Measurements from ENCODE around the gene KLHL20. TPM values are rescaled to one million over a fixed set of nuclear protein-coding genes. Genes with fewer than 3 reads are reported as not detected.

KLHL20 gene
- total RNA-seq, 4 donors from 2014 or later = 7.2 to 82.6 (median 51.9) TPM

DNA sequence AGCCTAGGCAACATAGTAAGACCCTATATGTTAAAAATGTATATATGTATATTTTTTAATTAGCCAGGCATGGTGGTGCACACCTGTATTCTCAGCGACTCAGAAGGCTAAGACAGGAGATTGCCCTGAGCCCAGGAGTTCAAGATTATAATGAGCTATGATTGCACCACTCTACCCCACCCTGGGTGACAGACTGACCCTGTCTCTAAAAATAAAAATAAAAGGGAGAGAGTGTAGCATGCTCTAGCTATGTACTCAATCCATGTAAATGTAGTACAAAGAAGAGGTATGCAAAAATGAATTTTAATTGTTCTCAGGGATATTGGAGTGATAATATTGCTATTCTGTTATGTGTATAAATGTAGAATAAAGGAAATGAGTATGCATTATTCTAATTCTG lies 56.8 kb downstream of the KLHL20 start:
- intact Hi-C loops (cut with DNase I; ENCODE audit: low total_unique reads) = no loop called here
- TF ChIP-seq POLR2A (IDR thresholded peaks at IDR 0.05) = no peak
- TF ChIP-seq, protein P1, sequence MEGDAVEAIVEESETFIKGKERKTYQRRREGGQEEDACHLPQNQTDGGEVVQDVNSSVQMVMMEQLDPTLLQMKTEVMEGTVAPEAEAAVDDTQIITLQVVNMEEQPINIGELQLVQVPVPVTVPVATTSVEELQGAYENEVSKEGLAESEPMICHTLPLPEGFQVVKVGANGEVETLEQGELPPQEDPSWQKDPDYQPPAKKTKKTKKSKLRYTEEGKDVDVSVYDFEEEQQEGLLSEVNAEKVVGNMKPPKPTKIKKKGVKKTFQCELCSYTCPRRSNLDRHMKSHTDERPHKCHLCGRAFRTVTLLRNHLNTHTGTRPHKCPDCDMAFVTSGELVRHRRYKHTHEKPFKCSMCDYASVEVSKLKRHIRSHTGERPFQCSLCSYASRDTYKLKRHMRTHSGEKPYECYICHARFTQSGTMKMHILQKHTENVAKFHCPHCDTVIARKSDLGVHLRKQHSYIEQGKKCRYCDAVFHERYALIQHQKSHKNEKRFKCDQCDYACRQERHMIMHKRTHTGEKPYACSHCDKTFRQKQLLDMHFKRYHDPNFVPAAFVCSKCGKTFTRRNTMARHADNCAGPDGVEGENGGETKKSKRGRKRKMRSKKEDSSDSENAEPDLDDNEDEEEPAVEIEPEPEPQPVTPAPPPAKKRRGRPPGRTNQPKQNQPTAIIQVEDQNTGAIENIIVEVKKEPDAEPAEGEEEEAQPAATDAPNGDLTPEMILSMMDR (IDR thresholded peaks at IDR 0.05) = no peak
- H3K4me3 ChIP-seq = no peak overlapping the region
- H3K36me3 ChIP-seq = no peaks in the 10 kb centered on the region
- no peak overlapping the region for H3K27ac ChIP-seq
- DNase-seq = no peak
- H3K4me1 ChIP-seq = no peaks in the 10 kb centered on the region
- H3K9me3 ChIP-seq = no peaks in the 10 kb centered on the region
- no peaks in the 10 kb centered on the region for H3K27me3 ChIP-seq

DNA sequence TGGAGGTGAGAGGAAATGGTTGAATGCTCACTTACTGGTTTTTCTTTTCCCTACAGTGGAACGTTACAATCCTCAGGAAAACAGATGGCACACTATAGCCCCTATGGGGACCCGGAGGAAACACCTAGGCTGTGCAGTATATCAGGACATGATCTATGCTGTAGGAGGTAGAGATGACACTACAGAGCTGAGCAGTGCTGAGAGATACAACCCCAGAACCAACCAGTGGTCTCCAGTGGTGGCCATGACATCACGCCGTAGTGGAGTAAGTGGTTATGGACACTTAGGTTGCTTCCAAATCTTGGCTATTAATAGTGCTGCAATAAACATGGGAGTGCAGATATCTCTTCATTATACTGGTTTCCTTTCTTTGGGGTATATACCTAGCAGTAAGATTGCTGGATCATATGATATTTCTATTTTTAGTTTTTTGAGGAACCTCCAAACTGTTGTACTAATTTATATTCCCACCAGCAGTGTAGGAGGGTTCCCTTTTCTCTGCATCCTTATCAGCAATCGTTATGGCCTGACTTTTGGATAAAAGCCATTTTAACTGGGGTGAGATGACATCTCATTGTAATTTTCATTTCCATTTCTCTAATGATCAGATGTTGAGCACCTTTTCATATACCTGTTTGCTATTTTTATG lies 60.9 kb downstream of the KLHL20 start:
- no peaks in the 10 kb centered on the region for H3K4me1 ChIP-seq
- no peaks in the 10 kb centered on the region for H3K9me3 ChIP-seq
- DNase-seq = no peak
- no peak overlapping the region for H3K27ac ChIP-seq
- no peak overlapping the region for H3K4me3 ChIP-seq
- intact Hi-C loops (cut with DNase I; ENCODE audit: low total_unique reads) = no loop called here
- no peaks in the 10 kb centered on the region for H3K27me3 ChIP-seq
- H3K36me3 ChIP-seq = no peaks in the 10 kb centered on the region
- no peak for TF ChIP-seq POLR2A (IDR thresholded peaks at IDR 0.05)
- TF ChIP-seq, protein P1 (IDR thresholded peaks at IDR 0.05) = no peak

DNA sequence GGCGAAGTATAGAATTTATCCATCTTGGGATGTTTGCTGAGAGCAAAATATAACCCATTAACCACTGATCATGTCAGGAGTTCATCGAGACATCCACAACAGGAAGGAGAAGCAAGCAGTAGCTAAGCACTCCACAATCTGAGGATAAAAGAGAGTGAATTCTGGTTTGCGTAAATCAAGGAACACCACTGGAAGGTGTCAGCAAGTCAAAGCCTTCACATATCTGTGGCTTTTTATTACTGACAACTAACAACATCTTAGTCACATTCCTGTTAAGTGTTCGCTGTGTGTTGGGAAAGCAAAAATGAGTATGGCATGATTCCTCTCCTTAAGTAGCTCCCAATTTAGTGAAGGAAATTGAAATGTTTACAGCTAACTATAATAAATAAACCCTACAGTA lies 65.2 kb downstream of the KLHL20 start:
- intact Hi-C loops (cut with DNase I; ENCODE audit: low total_unique reads) = no loop called here
- Histone ChIP-seq H3K27me3 (no peaks in the 10 kb centered on the region), H3K4me1 (no peaks in the 10 kb centered on the region), H3K4me3 (no peak overlapping the region), H3K27ac (no peak overlapping the region), H3K9me3 (no peaks in the 10 kb centered on the region), H3K36me3 (no peaks in the 10 kb centered on the region)
- DNase-seq = no peak
- no peak for TF ChIP-seq POLR2A (IDR thresholded peaks at IDR 0.05)
- TF ChIP-seq, protein P1 (IDR thresholded peaks at IDR 0.05) = no peak

DNA sequence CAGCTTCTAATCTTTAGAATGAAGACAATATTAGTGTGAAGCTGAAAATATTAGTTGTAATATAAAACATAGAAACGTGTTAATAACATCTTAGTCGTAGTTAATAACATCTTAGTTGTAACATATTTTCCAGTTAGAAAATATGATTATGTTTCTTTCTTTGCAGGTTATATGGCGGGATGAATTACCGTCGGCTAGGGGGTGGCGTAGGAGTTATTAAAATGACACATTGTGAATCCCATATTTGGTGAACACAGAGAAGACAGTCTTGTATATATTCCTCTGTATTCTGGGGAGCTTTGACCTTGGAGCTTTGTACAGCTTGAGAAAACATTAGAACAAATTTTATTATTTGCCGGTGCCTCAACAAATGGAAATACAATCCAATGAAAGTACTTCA lies 70.2 kb downstream of the KLHL20 start:
- no peak for TF ChIP-seq POLR2A (IDR thresholded peaks at IDR 0.05)
- TF ChIP-seq, protein P1 (IDR thresholded peaks at IDR 0.05) = no peak
- H3K27ac ChIP-seq = no peak overlapping the region
- H3K4me1 ChIP-seq = no peaks in the 10 kb centered on the region
- DNase-seq = no peak
- H3K27me3 ChIP-seq = no peaks in the 10 kb centered on the region
- no peaks in the 10 kb centered on the region for H3K36me3 ChIP-seq
- intact Hi-C loops (cut with DNase I; ENCODE audit: low total_unique reads) = no loop called here
- H3K4me3 ChIP-seq = no peak overlapping the region
- no peaks in the 10 kb centered on the region for H3K9me3 ChIP-seq

DNA sequence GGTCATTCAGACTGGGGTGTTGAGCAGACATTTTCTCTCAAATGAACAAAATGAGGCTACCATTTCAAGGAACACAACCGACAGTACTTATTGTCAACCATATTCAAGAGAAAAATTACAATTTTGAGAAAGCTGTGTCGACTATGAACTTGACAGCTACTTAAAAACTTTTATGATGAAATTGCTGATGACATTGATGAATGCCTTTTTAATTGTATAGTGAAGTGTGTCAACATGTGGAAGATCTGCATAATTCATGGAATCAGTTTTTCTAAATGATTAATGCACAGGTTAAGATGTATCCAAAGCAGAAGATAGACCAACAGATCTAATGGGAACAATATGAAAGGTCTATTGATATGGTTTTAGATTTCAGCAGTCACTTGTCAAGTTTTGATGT lies 75.1 kb downstream of the KLHL20 start:
- TF ChIP-seq, protein P1 (IDR thresholded peaks at IDR 0.05) = no peak
- no peak for TF ChIP-seq POLR2A (IDR thresholded peaks at IDR 0.05)
- intact Hi-C loops (cut with DNase I; ENCODE audit: low total_unique reads) = no loop called here
- Histone ChIP-seq H3K4me1 (no peaks in the 10 kb centered on the region), H3K27ac (no peak overlapping the region), H3K4me3 (no peak overlapping the region), H3K36me3 (no peaks in the 10 kb centered on the region), H3K27me3 (no peaks in the 10 kb centered on the region), H3K9me3 (no peaks in the 10 kb centered on the region)
- DNase-seq = no peak

Data from uterus (tissue), 4 donors.